Measurements from ENCODE around the gene SLC22A2.
"Not testable (repeated sequence)": the region's sequence is repeated elsewhere in the genome, so short reads cannot be mapped to it uniquely, and the experiment has no call there.

The SLC22A2 gene

GRCh38 chr6:160258346-160259142, at the start of gene SLC22A2:
Gene SLC22A2 (minus strand): TSS chr6:160258821. CDS start chr6:160258757, 64 bp downstream.
- DNase-seq (ENCODE audit: low spot score): no peak

DNA sequence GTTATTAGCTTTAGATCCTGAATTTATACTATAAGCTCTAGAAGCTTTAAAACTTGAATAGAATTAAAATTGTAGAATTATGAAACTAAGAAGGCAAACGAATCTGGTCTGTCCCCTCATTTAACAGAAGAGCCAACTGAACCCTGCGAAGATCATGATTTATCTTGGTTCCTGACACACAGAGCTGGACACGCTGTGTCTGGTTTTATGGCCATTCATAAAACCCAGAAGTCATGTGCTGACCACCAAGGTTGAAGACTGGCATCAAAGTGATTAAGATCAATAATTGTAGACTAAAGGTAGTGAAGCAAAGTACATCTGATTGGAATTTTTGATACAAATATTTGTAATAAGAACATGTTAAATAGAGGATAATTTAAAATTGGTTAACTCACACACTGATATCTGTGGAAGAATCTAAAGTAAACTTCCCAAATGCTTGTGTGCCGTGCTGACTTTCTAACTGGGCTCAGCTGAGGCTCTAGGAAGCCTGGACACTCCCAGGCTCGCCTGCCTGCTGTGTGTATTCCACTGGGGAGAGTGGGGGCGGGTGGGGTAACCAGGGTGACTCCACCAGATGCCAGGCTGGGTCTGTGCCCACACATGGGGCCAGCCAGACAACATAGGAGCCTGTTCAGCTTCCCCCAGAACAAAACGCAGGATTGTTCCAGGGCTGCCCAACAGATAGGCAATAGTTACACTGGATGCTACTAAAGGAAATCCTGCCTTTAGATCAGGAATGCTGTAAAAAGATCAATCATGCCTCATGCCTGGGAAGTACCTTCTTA, 47.5 kb upstream of the SLC22A2 start:
- DNase-seq (ENCODE audit: low spot score): no peak

DNA sequence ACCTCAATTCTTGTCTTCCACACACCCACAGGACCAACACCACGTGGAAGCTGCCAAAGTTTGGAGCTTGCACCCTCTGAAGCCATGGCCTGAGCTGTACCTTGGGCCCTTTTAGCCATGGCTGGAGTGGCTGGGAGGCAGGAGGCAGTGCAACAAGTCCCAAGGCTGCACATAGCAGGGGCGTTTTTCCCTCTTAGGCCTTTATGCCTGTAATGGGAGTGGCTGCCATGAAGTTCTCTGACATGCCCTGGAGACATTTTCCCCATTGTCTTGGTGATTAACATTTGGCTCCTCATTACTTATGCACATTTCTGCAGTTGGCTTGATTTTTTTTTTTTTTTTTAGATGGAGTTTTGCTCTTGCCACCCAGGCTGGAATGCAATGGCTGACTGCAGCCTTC, 45.2 kb upstream of the SLC22A2 start:
- DNase-seq (ENCODE audit: low spot score): no peak

DNA sequence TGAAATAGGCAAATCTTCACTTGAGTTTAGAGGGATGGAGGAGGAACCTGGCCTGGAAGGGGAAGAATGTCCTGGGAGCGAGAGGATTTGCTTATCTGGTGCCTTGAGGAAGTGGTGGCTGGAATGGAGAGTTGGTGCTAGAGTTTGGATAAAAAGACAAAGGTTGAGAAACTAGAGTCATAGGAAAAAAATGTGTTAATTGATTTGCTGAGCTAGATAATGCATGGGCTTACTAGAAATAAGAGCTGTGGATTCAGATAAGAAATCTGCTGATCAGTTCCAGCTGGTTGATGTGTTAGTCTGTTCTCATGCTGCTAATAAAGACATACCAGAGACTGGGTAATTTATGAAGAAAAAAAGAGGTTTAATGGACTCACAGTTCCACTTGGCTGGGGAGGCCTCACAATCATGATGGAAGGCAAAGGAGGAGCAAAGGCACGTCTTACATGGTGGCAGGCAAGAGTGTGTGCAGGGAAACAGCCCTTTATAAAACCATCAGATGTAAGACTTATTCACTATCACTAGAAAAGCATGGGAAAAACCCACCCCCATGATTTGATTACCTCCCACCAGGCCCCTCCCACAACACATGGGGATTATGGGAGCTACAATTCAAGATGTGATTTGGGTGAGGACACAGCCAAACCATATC, 43.9 kb upstream of the SLC22A2 start:
- not testable (repeated sequence) for DNase-seq (ENCODE audit: low spot score)

DNA sequence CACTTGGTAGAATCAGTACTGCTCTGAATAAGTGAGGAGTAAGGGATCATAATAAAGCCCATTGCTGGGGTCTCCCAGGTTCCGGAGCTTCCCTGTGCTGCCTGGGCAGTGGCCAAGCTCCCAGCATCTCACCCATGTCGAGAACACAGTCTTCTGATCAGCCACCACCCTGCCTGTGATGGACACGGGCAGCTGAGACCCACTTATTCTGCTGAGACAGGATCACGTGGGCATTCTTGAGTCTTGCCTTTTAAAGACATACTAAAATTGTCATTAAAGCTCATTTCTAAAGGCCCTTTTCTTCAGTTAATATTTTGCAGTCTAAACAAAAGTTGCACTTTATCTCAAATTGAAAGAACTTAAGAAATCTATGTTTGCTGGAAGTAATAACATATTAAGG, 42.7 kb upstream of the SLC22A2 start:
- no peak for DNase-seq (ENCODE audit: low spot score)

DNA sequence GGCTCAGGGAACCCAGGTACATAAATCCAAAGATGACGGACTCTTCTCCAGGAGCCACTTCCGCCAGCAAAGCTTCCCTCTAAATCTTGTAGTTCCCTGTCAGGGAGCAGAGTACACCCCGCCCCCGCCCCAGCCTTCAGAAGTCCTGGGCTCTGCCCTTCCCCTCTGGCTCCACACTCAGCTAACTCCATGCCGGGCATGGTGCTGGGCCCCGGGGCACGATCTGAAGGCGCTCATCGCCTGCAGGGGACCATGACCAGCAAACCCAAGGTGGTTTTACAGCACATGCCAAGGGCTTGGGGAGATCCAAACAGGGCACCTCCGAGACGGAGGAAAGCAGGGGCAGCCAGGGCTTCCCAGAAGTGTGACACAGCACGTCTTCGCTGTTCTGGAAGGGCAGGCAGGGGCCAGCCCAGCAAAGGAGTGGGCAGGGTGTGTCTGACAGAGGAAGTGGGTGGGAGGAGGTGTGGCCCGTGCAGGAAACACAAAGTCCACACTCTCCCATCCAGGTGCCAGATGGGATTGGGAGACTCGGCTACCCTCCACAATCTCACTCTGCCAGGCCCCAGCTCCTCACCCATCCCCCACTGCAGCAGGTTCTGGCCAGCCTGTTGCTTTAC, 41.6 kb upstream of the SLC22A2 start:
- no peak for DNase-seq (ENCODE audit: low spot score)

DNA sequence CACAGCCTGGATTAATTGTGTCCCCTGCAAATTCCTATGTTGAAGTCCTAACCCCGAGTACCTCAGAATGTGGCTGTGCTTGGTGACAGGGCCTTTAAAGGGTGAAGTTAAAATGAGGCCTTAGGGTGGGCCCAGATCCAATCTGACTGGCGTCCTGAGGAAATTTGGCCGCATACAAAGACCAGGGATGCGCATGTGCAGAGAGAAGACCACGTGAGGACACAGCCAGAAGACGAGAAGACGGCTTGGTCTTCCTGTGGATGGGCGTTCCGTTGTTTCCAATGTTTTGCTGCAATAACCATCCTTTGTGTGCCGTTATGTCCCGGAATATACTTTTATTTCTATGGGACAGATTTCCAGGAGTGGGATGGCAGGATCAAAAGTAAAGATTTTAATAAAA, 40.9 kb upstream of the SLC22A2 start:
- DNase-seq (ENCODE audit: low spot score): no peak

DNA sequence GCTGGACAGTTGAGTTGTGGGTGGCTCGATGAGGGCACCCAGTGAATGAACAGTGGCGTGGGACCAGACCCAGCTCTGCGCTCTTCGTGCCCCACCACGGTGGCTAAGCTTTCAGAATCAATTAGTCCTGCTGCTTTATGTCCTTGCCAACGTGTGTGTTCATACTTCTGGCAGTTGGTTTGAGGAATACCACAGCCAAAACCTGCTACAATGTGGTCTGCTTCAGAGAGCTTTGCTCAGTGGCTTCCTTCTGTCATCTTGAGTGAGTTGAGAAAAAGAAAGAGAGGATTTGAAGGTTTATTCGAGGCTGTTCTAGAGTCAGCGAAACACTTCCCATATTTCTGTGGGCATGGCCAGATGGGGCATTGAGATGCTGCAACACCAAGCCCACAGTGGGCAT, 39.5 kb upstream of the SLC22A2 start:
- DNase-seq (ENCODE audit: low spot score): no peak

- no peak for DNase-seq (ENCODE audit: low spot score)
Measured at GRCh38 chr6:160297310-160297709, 38.7 kb upstream of the SLC22A2 start.

GRCh38 chr6:160293844-160294243, 35.2 kb upstream of the SLC22A2 start:
- DNase-seq (ENCODE audit: low spot score): no peak

DNA sequence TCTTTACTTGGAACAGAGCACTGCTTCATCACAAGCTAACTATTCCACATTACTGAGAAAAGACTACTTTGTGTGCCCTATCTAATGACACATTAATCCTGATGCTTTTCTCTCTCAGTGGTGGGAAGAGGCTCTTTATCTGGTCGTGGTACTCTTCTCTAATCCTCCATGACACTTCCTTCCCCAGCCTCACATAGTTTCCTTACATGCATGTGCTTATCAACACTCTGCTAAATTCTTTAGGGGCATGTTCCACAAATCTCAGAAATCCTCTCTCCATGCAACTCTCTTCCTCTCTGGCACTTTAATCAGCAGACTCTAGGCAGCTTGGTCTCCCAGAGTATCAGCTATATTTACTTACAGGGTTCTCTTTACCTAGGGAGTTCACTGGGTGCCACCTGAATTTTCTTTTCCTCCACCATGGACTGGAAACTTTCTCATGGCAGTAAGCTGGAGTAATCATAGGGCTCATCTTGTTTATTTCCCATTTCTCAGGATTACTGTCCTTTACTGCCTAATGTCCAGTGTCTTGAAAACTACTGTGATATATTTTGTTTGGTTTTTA, 27.0 kb upstream of the SLC22A2 start:
- DNase-seq (ENCODE audit: low spot score): no peak

- DNase-seq (ENCODE audit: low spot score): no peak
Measured at GRCh38 chr6:160284575-160284974, 26.0 kb upstream of the SLC22A2 start.

- no peak for DNase-seq (ENCODE audit: low spot score)
Measured at GRCh38 chr6:160282444-160282843, 23.8 kb upstream of the SLC22A2 start.

GRCh38 chr6:160279850-160280249, 21.2 kb upstream of the SLC22A2 start:
- no peak for DNase-seq (ENCODE audit: low spot score)

- DNase-seq (ENCODE audit: low spot score): no peak
Measured at GRCh38 chr6:160278786-160279310, 20.2 kb upstream of the SLC22A2 start.

DNA sequence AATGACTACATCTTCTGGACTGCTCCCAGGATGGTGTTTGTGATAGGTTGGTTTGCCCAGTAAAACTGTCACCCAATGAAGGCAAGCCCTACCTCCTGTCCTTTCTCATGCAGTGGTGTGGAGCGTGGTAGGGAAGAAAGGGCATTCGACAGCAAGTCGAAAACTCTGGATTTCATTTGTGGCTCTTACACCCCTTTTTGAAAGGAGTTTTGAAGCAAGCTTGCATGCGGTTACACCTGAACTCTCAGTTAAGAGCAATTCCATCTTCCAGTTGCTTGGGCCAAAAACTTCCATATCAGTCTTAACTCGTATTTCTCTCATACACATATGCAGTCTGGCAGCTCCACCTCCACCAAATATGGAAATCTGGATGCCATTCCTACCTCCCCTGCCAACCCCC, 19.7 kb upstream of the SLC22A2 start:
- no peak for DNase-seq (ENCODE audit: low spot score)

DNA sequence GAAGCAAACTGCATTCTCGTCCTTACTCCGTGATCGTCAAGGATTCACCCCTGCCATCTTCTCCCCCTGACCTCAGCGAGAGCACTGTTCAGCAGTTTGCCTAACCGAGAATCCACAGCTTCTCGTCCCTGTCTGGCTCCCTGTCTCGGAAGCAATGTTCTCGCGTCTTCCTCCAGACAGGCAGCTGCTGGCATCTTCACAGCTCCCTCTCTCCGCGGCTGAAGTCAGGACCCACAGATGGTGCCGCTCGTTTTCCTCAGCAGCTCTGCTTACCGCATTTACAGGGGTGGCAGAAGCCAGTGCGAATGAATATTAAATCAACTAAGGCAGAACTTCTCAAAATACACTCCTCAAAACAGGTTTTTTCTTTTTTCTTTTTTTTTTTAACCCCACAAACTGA, 18.9 kb upstream of the SLC22A2 start:
- DNase-seq (ENCODE audit: low spot score): no peak

- no peak for DNase-seq (ENCODE audit: low spot score)
Measured at GRCh38 chr6:160277144-160277543, 18.5 kb upstream of the SLC22A2 start.

- no peak for DNase-seq (ENCODE audit: low spot score)
Measured at GRCh38 chr6:160276126-160276525, 17.5 kb upstream of the SLC22A2 start.

GRCh38 chr6:160275511-160276003, 16.9 kb upstream of the SLC22A2 start:
- no peak for DNase-seq (ENCODE audit: low spot score)

DNA sequence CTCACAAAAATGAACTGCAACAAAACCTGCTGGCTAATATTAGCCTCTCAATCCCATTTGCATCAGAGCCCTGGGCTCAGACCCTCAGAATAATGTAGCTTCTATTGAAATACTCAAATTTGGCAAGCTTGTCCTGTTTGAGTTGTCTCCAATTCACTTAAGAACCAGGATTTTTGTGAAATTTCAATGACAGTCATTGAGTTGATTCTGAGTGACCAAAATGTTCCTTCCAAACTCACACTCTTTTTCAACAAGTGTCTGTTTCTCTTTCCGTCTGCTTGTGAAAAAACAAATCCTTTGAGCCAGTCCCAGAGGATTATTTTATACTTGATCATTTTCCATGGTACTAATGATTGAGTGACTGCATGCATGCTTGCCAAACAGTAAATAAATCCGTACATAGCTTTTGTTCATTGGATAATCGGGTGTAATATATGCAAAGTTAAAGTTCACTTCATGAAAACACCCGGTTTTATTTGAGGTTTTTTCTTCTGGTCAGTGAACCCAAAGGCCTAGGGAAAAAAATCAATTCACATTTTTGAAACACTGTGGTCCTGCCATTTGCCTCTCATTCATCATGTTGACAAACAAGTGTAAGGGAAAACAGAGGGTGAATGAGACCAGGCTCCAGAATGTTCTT, 16.4 kb upstream of the SLC22A2 start:
- DNase-seq (ENCODE audit: low spot score): no peak

Measured in NAMALWA (cell line).